DOHH2 (cell line): Measurements from ENCODE around the gene ZFAND3.

ENCODE experiments used
- EZH2phosphoT487 ChIP-seq: fragments of 200-600 bp; sonication (generic); IDR thresholded peaks from 2 replicates; pipeline ENCODE4 v1.6.1; 2017; ENCODE audit warnings: borderline replicate concordance, mild to moderate bottlenecking, antibody characterized with exemption, low read length, moderate library complexity, mixed read lengths
- TF ChIP-seq, protein P1 (sequence below): fragments of 200-600 bp; sonication (generic); IDR thresholded peaks from one replicate; pipeline ENCODE4 v1.5.1; 2014; ENCODE audit warnings: antibody characterized with exemption, mild to moderate bottlenecking, low read depth, low read length; ENCODE audit not compliant: poor library complexity, severe bottlenecking

GRCh38 chr6:38065734-38066305 lies 246.3 kb downstream of the ZFAND3 start:
- TF ChIP-seq, protein P1, sequence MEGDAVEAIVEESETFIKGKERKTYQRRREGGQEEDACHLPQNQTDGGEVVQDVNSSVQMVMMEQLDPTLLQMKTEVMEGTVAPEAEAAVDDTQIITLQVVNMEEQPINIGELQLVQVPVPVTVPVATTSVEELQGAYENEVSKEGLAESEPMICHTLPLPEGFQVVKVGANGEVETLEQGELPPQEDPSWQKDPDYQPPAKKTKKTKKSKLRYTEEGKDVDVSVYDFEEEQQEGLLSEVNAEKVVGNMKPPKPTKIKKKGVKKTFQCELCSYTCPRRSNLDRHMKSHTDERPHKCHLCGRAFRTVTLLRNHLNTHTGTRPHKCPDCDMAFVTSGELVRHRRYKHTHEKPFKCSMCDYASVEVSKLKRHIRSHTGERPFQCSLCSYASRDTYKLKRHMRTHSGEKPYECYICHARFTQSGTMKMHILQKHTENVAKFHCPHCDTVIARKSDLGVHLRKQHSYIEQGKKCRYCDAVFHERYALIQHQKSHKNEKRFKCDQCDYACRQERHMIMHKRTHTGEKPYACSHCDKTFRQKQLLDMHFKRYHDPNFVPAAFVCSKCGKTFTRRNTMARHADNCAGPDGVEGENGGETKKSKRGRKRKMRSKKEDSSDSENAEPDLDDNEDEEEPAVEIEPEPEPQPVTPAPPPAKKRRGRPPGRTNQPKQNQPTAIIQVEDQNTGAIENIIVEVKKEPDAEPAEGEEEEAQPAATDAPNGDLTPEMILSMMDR = no peak
- no peak for TF ChIP-seq EZH2phosphoT487
